A549 (cell line): ENCODE measurements around the gene GET4. TPM values are rescaled to one million over a fixed set of nuclear protein-coding genes. Genes with fewer than 3 reads are reported as not detected.
A peak's percentile ranks its signal among the peaks of the same experiment; 100 is the strongest.

ENCODE experiments used
- ATAC-seq, 2 experiments: fragments of 200-7000 bp in 1 of 2; fragments of >200 bp in 1 of 2; cut with Nextera tagmentation in 1 of 2; cut with Tn5 transposase in 1 of 2; 3 replicates each; pipeline versions ENCODE4 v1.8.0 to v1.9.1; 2018 to 2020; ENCODE audit warnings: mild to moderate bottlenecking in 1 of 2, moderate library complexity in 1 of 2
- CTCF ChIA-PET: fragments of 300-600 bp; sonication (Branson Sonifier 250); formaldehyde crosslinking; extraction: SDS; loops from one replicate; lab custom pipeline; 2021; ENCODE audit warnings: antibody characterized with exemption, inconsistent platforms; lab: Yijun Ruan, JAX
- POLR2A ChIA-PET: fragments of 350-600 bp; formaldehyde crosslinking; extraction: SDS; loops from one replicate; lab custom pipeline; 2021; ENCODE audit warnings: antibody characterized with exemption, inconsistent platforms; lab: Yijun Ruan, JAX
- DNase-seq, 2 experiments: peaks; one replicate each; pipeline versions ENCODE4 v3.0.0 to v3.0.0-alpha.2; 2011 to 2016; ENCODE audit warnings: low read depth in 1 of 2, low spot score in 1 of 2
- FAIRE-seq: peaks from 2 replicates; lab custom pipeline; 2011; peaks lifted over from hg19 to GRCh38; lab: Jason Lieb, UNC
- H3K27ac ChIP-seq, 2 experiments: fragments of >200 bp; sonication (Bioruptor Twin); formaldehyde crosslinking; 3 replicates each; pipeline ENCODE4 v1.5.1; 2016 to 2017
- H3K4me1 ChIP-seq: fragments of >200 bp; sonication (Bioruptor Twin); formaldehyde crosslinking; 3 replicates; pipeline ENCODE4 v1.6.1; 2016
- H3K4me2 ChIP-seq: fragments of >200 bp; sonication (Bioruptor Twin); formaldehyde crosslinking; 3 replicates; pipeline ENCODE4 v1.6.1; 2016
- H3K4me3 ChIP-seq: fragments of >200 bp; sonication (Bioruptor Twin); formaldehyde crosslinking; 3 replicates; pipeline ENCODE4 v1.5.1; 2016
- H3K9me3 ChIP-seq: fragments of >200 bp; sonication (Bioruptor Twin); formaldehyde crosslinking; 3 replicates; pipeline ENCODE4 v1.6.1; 2016
- CHD2 ChIP-seq: fragments of 150-350 bp; IDR thresholded peaks from 2 replicates; pipeline ENCODE4 v1.6.1; 2014; ENCODE audit warnings: low read length; ENCODE audit not compliant: partially characterized antibody
- E2F6 ChIP-seq: IDR thresholded peaks from 2 replicates; pipeline ENCODE4 v1.6.1; 2012; ENCODE audit warnings: low read depth, borderline replicate concordance
- EHF ChIP-seq: fragments of 250-450 bp; sonication (Bioruptor Pico); IDR thresholded peaks from 2 replicates; pipeline ENCODE4 v1.5.0; 2020; ENCODE audit warnings: mild to moderate bottlenecking
- EHMT2 ChIP-seq: fragments of 200-600 bp; sonication (generic); IDR thresholded peaks from 2 replicates; pipeline ENCODE4 v1.6.1; 2016; ENCODE audit warnings: antibody characterized with exemption, low read depth, mild to moderate bottlenecking, moderate library complexity
- EP300 ChIP-seq, 2 experiments: fragments of >200 bp; sonication (Bioruptor Twin); formaldehyde crosslinking; IDR thresholded peaks; 2 replicates in 1 of 2; 3 replicates in 1 of 2; pipeline ENCODE4 v1.6.1; 2016 to 2017
- FOSL2 ChIP-seq, 2 experiments: fragments of 450-650 bp in 1 of 2; fragments of >200 bp in 1 of 2; sonication (Bioruptor Twin) in 1 of 2; formaldehyde crosslinking; IDR thresholded peaks; 2 replicates each; pipeline versions ENCODE4 v1.5.0 to v1.6.1; 2016 to 2020; ENCODE audit warnings: mild to moderate bottlenecking in 1 of 2, moderate library complexity in 1 of 2
- HDAC2 ChIP-seq: fragments of 200-600 bp; sonication (generic); IDR thresholded peaks from 2 replicates; pipeline ENCODE4 v1.6.1; 2016
- HMGXB4 ChIP-seq: fragments of 250-450 bp; sonication (Bioruptor Pico); IDR thresholded peaks from 2 replicates; pipeline ENCODE4 v1.5.0; 2021; ENCODE audit warnings: mild to moderate bottlenecking, moderate library complexity, borderline replicate concordance
- HOXA7 ChIP-seq: fragments of 250-450 bp; sonication (Bioruptor Pico); IDR thresholded peaks from 2 replicates; pipeline ENCODE4 v1.5.0; 2020; ENCODE audit warnings: mild to moderate bottlenecking, moderate library complexity
- HOXB13 ChIP-seq: fragments of 250-450 bp; sonication (Bioruptor Pico); IDR thresholded peaks from 2 replicates; pipeline ENCODE4 v1.5.0; 2020; ENCODE audit warnings: low read depth, mild to moderate bottlenecking, moderate library complexity
- MYC ChIP-seq: IDR thresholded peaks from 2 replicates; pipeline ENCODE4 v1.6.1; 2012; ENCODE audit warnings: mild to moderate bottlenecking, inconsistent platforms, low read length, improper control_type of control experiment, borderline replicate concordance
- NR3C1 ChIP-seq: fragments of >200 bp; sonication (Bioruptor Twin); formaldehyde crosslinking; IDR thresholded peaks from 3 replicates; pipeline ENCODE4 v1.6.1; 2017
- PBX3 ChIP-seq: IDR thresholded peaks from 2 replicates; pipeline ENCODE4 v1.6.1; 2012
- POLR2A ChIP-seq: IDR thresholded peaks from 2 replicates; pipeline ENCODE4 v1.6.1; 2012; ENCODE audit warnings: mild to moderate bottlenecking, low read length
- RARB ChIP-seq: fragments of 250-450 bp; sonication (Bioruptor Pico); IDR thresholded peaks from 2 replicates; pipeline ENCODE4 v1.8.0; 2021; ENCODE audit warnings: mild to moderate bottlenecking, moderate library complexity
- TFCP2L1 ChIP-seq: fragments of 250-450 bp; sonication (Bioruptor Pico); IDR thresholded peaks from 2 replicates; pipeline ENCODE4 v1.5.0; 2021; ENCODE audit warnings: mild to moderate bottlenecking
- TP53 ChIP-seq: fragments of 250-450 bp; sonication (Bioruptor Pico); IDR thresholded peaks from 2 replicates; pipeline ENCODE4 v1.5.0; 2021; ENCODE audit warnings: mild to moderate bottlenecking, moderate library complexity
- USF2 ChIP-seq: fragments of 450-650 bp; IDR thresholded peaks from 2 replicates; pipeline ENCODE4 v1.6.1; 2014; ENCODE audit warnings: antibody characterized with exemption
- ZSCAN20 ChIP-seq: fragments of 250-450 bp; sonication (Bioruptor Pico); IDR thresholded peaks from 2 replicates; pipeline ENCODE4 v1.8.0; 2022; ENCODE audit warnings: mild to moderate bottlenecking, moderate library complexity
- WGBS: methylation state at CpG from one replicate; pipeline ENCODE4 v1.1.6; 2017; ENCODE audit errors: missing lambda C conversion rate; 5-methylcytosine and 5-hydroxymethylcytosine counted together
- polyA plus RNA-seq, 4 experiments: library from polyadenylated mRNA; depleted of rRNA in 3 of 4; stranded (reverse); fragments of >200 nt; fragmentation: RNase III in 1 of 4; extraction: RNeasy Plus Mini Kit Qiagen cat#74134 plus additional on column Dnase treatment in 1 of 4; gene quantifications; 2 replicates in 3 of 4; 3 replicates in 1 of 4; pipeline ENCODE4 v1.2.3, GENCODE V29; 2011 to 2017
- TF ChIP-seq, protein P1 (sequence below): fragments of >200 bp; sonication (Bioruptor Twin); formaldehyde crosslinking; IDR thresholded peaks from 2 replicates; pipeline ENCODE4 v1.6.1; 2016
- TF ChIP-seq, protein P2 (sequence below): IDR thresholded peaks from 2 replicates; pipeline ENCODE4 v1.6.1; 2012

Gene GET4
- polyA plus RNA-seq, 2 of the 4 experiments (the other 2 are of a cell fraction): 26.1 to 37.0 TPM

DNA sequence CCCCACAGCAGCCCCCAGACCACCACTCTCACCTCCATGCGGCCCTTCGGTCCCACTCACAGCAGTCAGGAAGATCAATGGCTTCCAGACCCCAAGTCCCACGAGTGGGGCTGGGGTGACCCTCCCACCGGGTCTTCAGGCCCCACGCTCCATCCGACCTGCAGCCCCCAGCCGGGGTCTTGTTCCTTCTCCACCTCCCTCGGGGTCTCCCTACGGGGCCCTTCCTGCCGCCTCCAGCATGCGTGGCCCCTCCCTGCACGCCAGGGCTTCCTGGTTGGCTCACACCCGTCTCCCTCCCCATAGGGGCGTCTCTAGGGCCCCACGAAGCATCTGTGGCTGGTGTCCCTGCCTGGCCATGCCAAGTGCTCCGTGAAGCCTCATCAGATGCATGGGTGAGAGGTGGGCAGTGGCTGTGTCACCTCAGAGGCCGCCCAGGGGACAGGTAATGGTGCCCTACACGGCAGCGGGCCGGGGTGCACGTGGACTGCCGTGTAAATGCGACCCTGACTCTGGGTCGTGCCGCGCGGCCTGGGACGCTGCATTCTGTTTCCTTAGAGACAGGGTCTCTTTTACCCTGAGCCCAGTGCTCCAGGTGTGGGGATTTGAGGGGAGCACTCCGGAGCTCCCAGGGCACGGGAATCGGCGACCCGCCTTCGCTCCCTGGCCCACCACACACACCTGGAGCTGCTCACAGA lies 58.3 kb downstream of the GET4 start:
- H3K4me2 ChIP-seq: no peak overlapping the region
- WGBS: 83% methylated on average over 17 of the region's 34 CpGs
- no peak overlapping the region for H3K27ac ChIP-seq
- ChIA-PET CTCF (no interaction called here), POLR2A (no interaction called here)
- TF ChIP-seq ZSCAN20 (CRISPR knock-in tag) (no peak), E2F6 (no peak), MYC (no peak), EHMT2 (no peak), EP300 (IDR thresholded peaks at IDR 0.05) (no peak), TFCP2L1 (no peak), POLR2A (no peak)
- TF ChIP-seq, protein P1, sequence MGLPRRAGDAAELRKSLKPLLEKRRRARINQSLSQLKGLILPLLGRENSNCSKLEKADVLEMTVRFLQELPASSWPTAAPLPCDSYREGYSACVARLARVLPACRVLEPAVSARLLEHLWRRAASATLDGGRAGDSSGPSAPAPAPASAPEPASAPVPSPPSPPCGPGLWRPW: no peak
- H3K4me1 ChIP-seq: peaks cover 12% of the 10 kb centered on the region
- no peak for ATAC-seq
- no peak overlapping the region for H3K4me3 ChIP-seq
- DNase-seq: no peak
- no peaks in the 10 kb centered on the region for H3K9me3 ChIP-seq
- no peak for FAIRE-seq

DNA sequence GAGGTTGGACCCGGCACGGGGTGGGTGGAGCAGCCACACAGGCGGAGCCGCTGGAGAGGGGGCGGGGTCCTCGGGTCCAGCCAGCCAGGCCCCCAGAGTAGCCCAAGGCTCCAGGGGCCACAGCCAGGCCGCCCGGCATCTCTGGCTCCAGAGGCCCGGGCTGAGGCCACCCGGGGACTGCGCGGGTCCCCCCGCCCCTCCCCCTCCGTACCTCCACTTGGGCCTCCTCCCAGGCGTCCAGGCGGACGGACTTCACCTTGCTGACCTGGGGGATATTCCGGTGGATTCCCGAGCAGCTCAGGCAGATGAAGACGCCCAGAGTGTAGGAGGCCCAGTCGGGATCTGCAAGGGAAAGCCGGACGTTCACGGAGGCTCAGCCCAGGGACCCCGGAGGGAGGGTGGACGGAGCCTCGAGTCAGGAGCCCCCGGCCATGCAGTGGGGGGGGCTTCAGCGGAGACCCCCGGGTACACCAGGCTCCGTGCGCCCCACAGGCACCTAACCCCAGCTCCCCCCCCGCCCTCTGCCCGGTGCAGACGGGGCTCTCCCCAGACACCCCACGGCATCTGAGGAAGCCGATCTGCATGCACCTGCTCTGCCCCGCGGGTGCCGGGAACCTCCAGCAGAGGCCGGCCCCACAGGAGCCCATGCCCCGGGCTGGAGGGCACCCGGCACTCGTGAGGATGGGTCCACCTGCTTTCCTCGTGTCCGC lies 59.0 kb downstream of the GET4 start:
- H3K4me1 ChIP-seq: peaks cover 12% of the 10 kb centered on the region
- no peak overlapping the region for H3K27ac ChIP-seq
- WGBS: 74% methylated on average over 11 of the region's 46 CpGs
- no peak overlapping the region for H3K4me2 ChIP-seq
- no peak overlapping the region for H3K4me3 ChIP-seq
- ChIA-PET CTCF (no interaction called here), POLR2A (no interaction called here)
- DNase-seq (no peak), FAIRE-seq (no peak), ATAC-seq (peak in 1 of 2 experiments; percentile 39; a peak in 3 of 6 replicates)
- TF ChIP-seq RARB: no peak
- no peak for TF ChIP-seq HOXB13 (CRISPR knock-in tag)
- TF ChIP-seq, protein P2, sequence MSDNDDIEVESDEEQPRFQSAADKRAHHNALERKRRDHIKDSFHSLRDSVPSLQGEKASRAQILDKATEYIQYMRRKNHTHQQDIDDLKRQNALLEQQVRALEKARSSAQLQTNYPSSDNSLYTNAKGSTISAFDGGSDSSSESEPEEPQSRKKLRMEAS: no peak
- TF ChIP-seq MYC: no peak
- no peak for TF ChIP-seq FOSL2 (IDR thresholded peaks at IDR 0.05)
- TF ChIP-seq FOSL2 (CRISPR knock-in tag; IDR thresholded peaks at IDR 0.05): no peak
- TF ChIP-seq TP53: no peak
- no peak for TF ChIP-seq USF2
- TF ChIP-seq PBX3: no peak
- no peak for TF ChIP-seq HMGXB4 (CRISPR knock-in tag)
- TF ChIP-seq EP300 (IDR thresholded peaks at IDR 0.05): no peak
- no peak for TF ChIP-seq EHF (CRISPR knock-in tag)
- no peak for TF ChIP-seq HDAC2
- TF ChIP-seq HOXA7: no peak
- no peak for TF ChIP-seq CHD2
- no peak for TF ChIP-seq TFCP2L1
- TF ChIP-seq NR3C1: no peak
- peaks cover 5% of the 10 kb centered on the region; the same call in 2 of the 3 replicates for H3K9me3 ChIP-seq
